Activated CD4-positive, alpha-beta T cell treated with anti-CD3 and anti-CD28 coated beads, Interleukin-2, amount 10 ng/mL, durations not matched to agents 24 days and 14 days (primary cell): Measurements from ENCODE around the gene SH2D3C. TPM values are rescaled to one million over a fixed set of nuclear protein-coding genes. Genes with fewer than 3 reads are reported as not detected.
"Not testable (repeated sequence)": the region's sequence is repeated elsewhere in the genome, so short reads cannot be mapped to it uniquely, and the experiment has no call there.

Source experiments
- DNase-seq: peaks from one replicate; pipeline ENCODE4 v3.0.0; 2022
- H3K27ac Mint-ChIP-seq: one replicate; pipeline ENCODE4 v1.8.0; 2022; ENCODE audit warnings: mild to moderate bottlenecking, mixed read lengths
- H3K27me3 Mint-ChIP-seq: one replicate; pipeline ENCODE4 v1.8.0; 2022; ENCODE audit warnings: mixed read lengths
- H3K36me3 Mint-ChIP-seq: one replicate; pipeline ENCODE4 v1.8.0; 2022; ENCODE audit warnings: low read depth, mild to moderate bottlenecking, mixed read lengths
- H3K4me1 Mint-ChIP-seq: one replicate; pipeline ENCODE4 v1.8.0; 2021; ENCODE audit warnings: mixed read lengths
- H3K4me3 Mint-ChIP-seq: one replicate; pipeline ENCODE4 v1.8.0; 2022; ENCODE audit warnings: mild to moderate bottlenecking, moderate library complexity, mixed read lengths
- H3K9me3 Mint-ChIP-seq: one replicate; pipeline ENCODE4 v1.8.0; 2021; ENCODE audit warnings: mixed read lengths
- intact Hi-C: fragments of 100-400 bp; cut with micrococcal nuclease; formaldehyde crosslinking; loops from one replicate; pipeline ENCODE4 v1.15.1; 2023
- total RNA-seq: library from RNA; stranded (reverse); gene quantifications from 2 replicates; pipeline ENCODE4 v1.2.3, GENCODE V29; 2022

SH2D3C gene
- total RNA-seq, 1 donor from 2014 or later = 22.2 TPM

GRCh38 chr9:127785023-127785932, 6.8 kb upstream of the SH2D3C start:
- peaks cover 57% of the 10 kb centered on the region for H3K4me1 Mint-ChIP-seq
- H3K36me3 Mint-ChIP-seq = peaks cover 33% of the 10 kb centered on the region
- intact Hi-C loops = loop anchor here (1.0 to 10.0 kb wide), 6 partner anchors 14 to 280 kb away; partner anchors contain the start of genes NAIF1, SLC25A25, ST6GALNAC4 and TOR2A
- no peaks in the 10 kb centered on the region for H3K27me3 Mint-ChIP-seq
- DNase-seq = peak; percentile 97
- H3K4me3 Mint-ChIP-seq = peak overlapping the region; percentile 99
- H3K27ac Mint-ChIP-seq = peak overlapping the region; percentile 98
- H3K9me3 Mint-ChIP-seq = no peaks in the 10 kb centered on the region

- Mint-ChIP-seq H3K27me3 (no peaks in the 10 kb centered on the region), H3K27ac (peak overlapping the region; percentile 98), H3K9me3 (no peaks in the 10 kb centered on the region), H3K36me3 (peaks cover 16% of the 10 kb centered on the region), H3K4me1 (peaks cover 60% of the 10 kb centered on the region), H3K4me3 (peak overlapping the region; percentile 82)
- DNase-seq = peak; percentile 93
- intact Hi-C loops = loop anchor here (2.0 to 10.0 kb wide), 3 partner anchors 121 to 281 kb away; partner anchors contain the start of genes NAIF1 and SLC25A25
Observed at GRCh38 chr9:127783111-127784008, 4.9 kb upstream of the SH2D3C start.

DNA sequence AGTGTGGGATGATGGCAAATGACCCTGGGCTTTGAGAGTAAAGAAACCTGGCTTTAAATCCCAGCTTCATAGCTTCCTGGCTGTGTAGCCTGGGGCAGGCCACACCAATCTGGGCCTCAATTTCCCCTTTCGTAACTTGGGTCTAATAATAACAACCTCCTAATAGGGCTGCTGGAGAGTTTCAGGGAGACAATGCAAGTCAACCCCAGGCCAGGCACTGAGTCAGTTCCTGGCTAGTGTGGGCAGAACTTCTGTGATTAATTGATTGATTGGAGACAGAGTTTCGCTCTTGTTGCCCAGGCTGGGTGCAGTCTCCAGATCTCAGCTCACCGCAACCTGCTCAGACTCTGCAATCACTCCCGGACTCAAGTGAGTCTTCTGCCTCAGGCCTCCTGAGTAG, 3.3 kb upstream of the SH2D3C start:
- no peaks in the 10 kb centered on the region for H3K27me3 Mint-ChIP-seq
- H3K9me3 Mint-ChIP-seq = no peaks in the 10 kb centered on the region
- H3K27ac Mint-ChIP-seq = peak overlapping the region; percentile 84
- peaks cover 57% of the 10 kb centered on the region for H3K4me1 Mint-ChIP-seq
- H3K4me3 Mint-ChIP-seq = peak overlapping the region; percentile 57
- intact Hi-C loops = loop anchor here (2.0 to 10.0 kb wide), 3 partner anchors 123 to 283 kb away; partner anchors contain the start of genes NAIF1 and SLC25A25
- DNase-seq = no peak
- peaks cover 10% of the 10 kb centered on the region for H3K36me3 Mint-ChIP-seq

DNA sequence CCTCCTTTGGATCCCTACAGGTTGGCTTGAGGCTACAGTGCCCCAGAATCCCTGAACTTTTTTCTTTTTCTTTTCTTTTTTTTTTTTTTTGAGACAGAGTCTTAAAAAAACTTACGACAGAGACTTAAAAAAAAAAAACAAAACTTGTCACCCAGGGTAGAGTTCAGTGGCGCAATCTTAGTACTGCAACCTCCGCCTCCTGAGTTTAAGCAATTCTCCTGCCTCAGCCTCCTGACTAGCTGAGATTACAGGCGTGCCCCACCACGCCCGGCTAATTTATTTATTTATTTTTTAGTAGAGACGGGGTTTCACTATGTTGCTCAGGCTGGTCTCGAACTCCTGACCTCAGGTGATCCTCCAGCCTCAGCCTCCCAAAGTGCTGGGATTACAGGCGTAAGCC, 2.4 kb upstream of the SH2D3C start:
- H3K27me3 Mint-ChIP-seq, H3K36me3 Mint-ChIP-seq, H3K9me3 Mint-ChIP-seq, DNase-seq, H3K4me3 Mint-ChIP-seq: not testable (repeated sequence)
- Mint-ChIP-seq H3K27ac (peak overlapping the region; percentile 56), H3K4me1 (peaks cover 60% of the 10 kb centered on the region)
- intact Hi-C loops = loop anchor here (10.0 kb wide), 2 partner anchors 254 to 284 kb away; partner anchors contain the start of genes NAIF1 and SLC25A25

DNA sequence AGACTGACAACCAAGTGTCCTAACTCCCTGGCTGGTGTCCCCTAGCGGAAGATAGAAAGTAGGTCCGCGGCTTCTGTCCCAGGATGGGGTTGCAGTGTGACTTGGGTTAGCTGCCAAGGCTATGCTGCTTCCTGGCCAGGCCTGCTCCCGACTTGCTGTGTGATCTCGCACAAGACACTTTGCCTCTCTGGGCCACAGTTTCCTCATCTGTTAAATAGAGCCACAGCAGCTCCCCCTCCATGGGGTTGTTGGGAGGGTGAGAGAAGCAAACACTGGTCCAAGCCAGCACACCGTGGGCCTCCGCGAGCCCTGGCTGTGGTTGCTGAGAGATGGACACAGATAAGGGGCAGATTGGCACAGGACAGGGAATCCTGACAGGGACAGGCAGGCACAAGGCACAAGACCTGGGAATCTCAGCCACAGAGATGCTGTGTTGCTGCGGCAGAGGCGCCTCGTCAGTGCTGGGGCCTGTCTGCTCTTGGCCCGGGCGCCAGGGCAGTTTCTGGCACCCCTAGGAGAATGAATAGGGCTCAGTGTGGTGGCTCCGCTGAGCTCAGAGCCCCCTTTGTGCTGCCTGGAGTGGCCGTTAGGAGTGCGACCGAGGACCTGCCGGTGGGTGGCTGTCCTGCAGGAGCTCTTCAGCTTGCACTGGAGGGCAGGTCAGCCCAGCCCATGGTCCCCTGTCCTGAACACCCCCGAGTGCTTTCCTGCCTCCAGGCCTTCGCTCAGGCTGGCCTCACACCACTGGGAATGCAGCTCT, 1.8 kb upstream of the SH2D3C start:
- Mint-ChIP-seq H3K4me3 (peak overlapping the region; percentile 40), H3K36me3 (peaks cover 6% of the 10 kb centered on the region), H3K27me3 (no peaks in the 10 kb centered on the region), H3K9me3 (no peaks in the 10 kb centered on the region), H3K27ac (peak overlapping the region; percentile 79), H3K4me1 (peaks cover 60% of the 10 kb centered on the region)
- intact Hi-C loops = loop anchor here (10.0 kb wide), 2 partner anchors 254 to 284 kb away; partner anchors contain the start of genes NAIF1 and SLC25A25
- peak; percentile 66 for DNase-seq

- peak overlapping the region; percentile 98 for H3K27ac Mint-ChIP-seq
- H3K36me3 Mint-ChIP-seq = peaks cover 8% of the 10 kb centered on the region
- H3K9me3 Mint-ChIP-seq = no peaks in the 10 kb centered on the region
- H3K27me3 Mint-ChIP-seq = no peaks in the 10 kb centered on the region
- intact Hi-C loops = loop anchor here (2.0 to 5.0 kb wide), 3 partner anchors 15 to 352 kb away; partner anchors contain the start of genes LRSAM1 and RPL12
- DNase-seq = peak; percentile 86
- peak overlapping the region; percentile 98 for H3K4me3 Mint-ChIP-seq
- peaks cover 55% of the 10 kb centered on the region for H3K4me1 Mint-ChIP-seq
Observed at GRCh38 chr9:127779136-127779981, 893 bp upstream of the SH2D3C start.

GRCh38 chr9:127777368-127777980, 992 bp downstream of the SH2D3C start:
- Mint-ChIP-seq H3K36me3 (peaks cover 21% of the 10 kb centered on the region), H3K4me1 (peaks cover 45% of the 10 kb centered on the region), H3K4me3 (peak overlapping the region; percentile 98), H3K27me3 (no peaks in the 10 kb centered on the region), H3K9me3 (no peaks in the 10 kb centered on the region), H3K27ac (peak overlapping the region; percentile 98)
- DNase-seq = peak; percentile 79
- intact Hi-C loops = loop anchor here (2.0 to 5.0 kb wide), 3 partner anchors 325 to 350 kb away; partner anchors contain the start of genes LRSAM1, PTGES2 and RPL12

DNA sequence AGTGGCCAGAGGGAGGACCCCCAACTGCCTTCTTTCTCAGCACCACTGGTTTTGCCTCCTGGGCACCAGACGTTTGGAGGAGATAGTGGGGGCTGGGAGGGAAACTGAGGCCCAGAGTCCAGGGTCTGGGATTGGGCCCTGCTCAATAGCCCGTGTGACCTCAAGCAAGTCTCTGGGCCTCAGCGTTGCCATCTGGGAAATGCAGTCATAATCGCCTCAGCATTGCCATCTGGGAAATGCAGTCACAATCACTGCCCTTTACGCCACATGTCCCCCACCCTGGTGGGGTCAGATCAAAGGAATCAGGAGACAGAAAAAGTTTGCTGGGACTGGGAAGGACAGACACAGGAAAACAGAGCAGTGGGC, 1.6 kb downstream of the SH2D3C start:
- peak; percentile 76 for DNase-seq
- peaks cover 43% of the 10 kb centered on the region for H3K4me1 Mint-ChIP-seq
- H3K36me3 Mint-ChIP-seq = peaks cover 21% of the 10 kb centered on the region
- no peaks in the 10 kb centered on the region for H3K9me3 Mint-ChIP-seq
- H3K4me3 Mint-ChIP-seq = peak overlapping the region; percentile 98
- intact Hi-C loops = loop anchor here (2.0 to 5.0 kb wide), 3 partner anchors 325 to 350 kb away; partner anchors contain the start of genes LRSAM1, PTGES2 and RPL12
- no peaks in the 10 kb centered on the region for H3K27me3 Mint-ChIP-seq
- peak overlapping the region; percentile 98 for H3K27ac Mint-ChIP-seq

GRCh38 chr9:127776195-127776923, 2.1 kb downstream of the SH2D3C start:
- Mint-ChIP-seq H3K9me3 (no peaks in the 10 kb centered on the region), H3K36me3 (peaks cover 24% of the 10 kb centered on the region), H3K4me3 (peak overlapping the region; percentile 98), H3K27me3 (no peaks in the 10 kb centered on the region), H3K4me1 (peaks cover 43% of the 10 kb centered on the region), H3K27ac (peak overlapping the region; percentile 98)
- intact Hi-C loops = loop anchor here (2.0 to 5.0 kb wide), 3 partner anchors 324 to 350 kb away; partner anchors contain the start of genes LRSAM1, PTGES2 and RPL12
- DNase-seq = peak; percentile 93

GRCh38 chr9:127773981-127774380, 4.5 kb downstream of the SH2D3C start:
- DNase-seq = no peak
- Mint-ChIP-seq H3K4me3 (no peak overlapping the region), H3K27ac (peak overlapping the region; percentile 53), H3K36me3 (peaks cover 32% of the 10 kb centered on the region), H3K27me3 (no peaks in the 10 kb centered on the region), H3K9me3 (no peaks in the 10 kb centered on the region), H3K4me1 (peaks cover 52% of the 10 kb centered on the region)
- intact Hi-C loops = loop anchor here (5.0 kb wide), 1 partner anchor 162 kb away; the partner anchor contains the start of gene STXBP1

DNA sequence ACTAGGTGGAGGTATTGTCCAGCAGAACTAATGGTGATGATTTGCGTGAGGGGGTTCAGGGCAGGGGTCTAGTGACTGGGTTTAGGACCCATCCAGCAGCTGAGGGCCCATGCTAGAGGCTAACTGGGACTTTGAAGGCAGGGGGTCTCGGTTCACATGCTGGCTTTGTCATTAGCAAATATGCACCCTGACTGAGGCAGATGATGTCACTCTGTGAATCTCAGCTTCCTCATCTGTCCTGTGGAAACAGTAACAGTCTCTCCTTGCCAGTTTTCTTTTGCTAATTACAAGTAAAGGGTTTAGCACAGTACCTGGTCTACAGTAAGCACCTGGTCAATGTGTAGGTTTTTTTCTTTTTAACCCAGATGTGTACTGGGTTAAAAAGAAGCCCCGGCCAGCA, 5.2 kb downstream of the SH2D3C start:
- Mint-ChIP-seq H3K27me3 (no peaks in the 10 kb centered on the region), H3K36me3 (peaks cover 37% of the 10 kb centered on the region), H3K4me3 (no peak overlapping the region), H3K27ac (peak overlapping the region; percentile 63), H3K4me1 (peaks cover 55% of the 10 kb centered on the region), H3K9me3 (no peaks in the 10 kb centered on the region)
- intact Hi-C loops = loop anchor here (5.0 kb wide), 1 partner anchor 161 kb away; the partner anchor contains the start of gene STXBP1
- DNase-seq = no peak
